ENCODE results near the gene TRIM72. TPM values are rescaled to one million over a fixed set of nuclear protein-coding genes. Genes with fewer than 3 reads are reported as not detected.
"Not testable (repeated sequence)": the region's sequence is repeated elsewhere in the genome, so short reads cannot be mapped to it uniquely, and the experiment has no call there.

TRIM72 gene
- total and polyA plus RNA-seq, 2 of the 4 experiments (the other 2 are of a cell fraction) = not detected

- H3K23ac ChIP-seq (ENCODE audit: low read depth, low read length); CTCF ChIA-PET; H3K4me1 ChIP-seq (ENCODE audit: control insufficient read depth, insufficient read depth, low read length); H3K4me2 ChIP-seq (ENCODE audit: low read depth, low read length); DNase-seq; H2AK5ac ChIP-seq (ENCODE audit: low read depth, low read length); H2BK20ac ChIP-seq (ENCODE audit: low read depth, low read length); H3K27ac ChIP-seq (ENCODE audit: insufficient read depth, low read length); H3K27me3 ChIP-seq (ENCODE audit: control insufficient read depth, insufficient read depth, low read length); H3K56ac ChIP-seq (ENCODE audit: extremely low read depth, insufficient read depth, low read length); H3K9me3 ChIP-seq (ENCODE audit: control insufficient read depth, insufficient read depth, low read length); H2BK15ac ChIP-seq (ENCODE audit: low read depth, low read length); H3K36me3 ChIP-seq (ENCODE audit: control insufficient read depth, insufficient read depth, low read length); H4K20me1 ChIP-seq (ENCODE audit: insufficient read depth, low read length); H2BK5ac ChIP-seq (ENCODE audit: low read depth, low read length, poor library complexity, severe bottlenecking); H3K9ac ChIP-seq (ENCODE audit: low read depth, low read length); H4K5ac ChIP-seq (ENCODE audit: low read depth, low read length); in situ Hi-C loops (cut with MboI; ENCODE audit: low sequenced_read_pairs); H3K4me3 ChIP-seq (ENCODE audit: insufficient read depth, low read depth, low read length); H3K14ac ChIP-seq (replicated peaks; ENCODE audit: low read depth, low read length); POLR2A ChIA-PET (ENCODE audit: unreplicated experiment); H2AK9ac ChIP-seq (replicated peaks; ENCODE audit: low read depth, low read length, poor library complexity); intact Hi-C loops (cut with micrococcal nuclease); H4K8ac ChIP-seq (ENCODE audit: low read depth in 2 of 2, low read length in 2 of 2); H3K79me1 ChIP-seq (ENCODE audit: low read depth in 1 of 2, low read length in 2 of 2); H3K9me1 ChIP-seq (ENCODE audit: insufficient read depth, low read length); H3K18ac ChIP-seq (ENCODE audit: low read depth, low read length); dilution Hi-C loops (cut with HindIII; ENCODE audit: low sequenced_read_pairs, unreplicated experiment); ATAC-seq (ENCODE audit: low read depth); H3K4ac ChIP-seq (ENCODE audit: low read depth, low read length); BruUV-seq (replicated peaks); H4K91ac ChIP-seq (ENCODE audit: insufficient read depth, low read depth, low read length); H2AFZ ChIP-seq (replicated peaks; ENCODE audit: low read length, poor library complexity); H2BK120ac ChIP-seq (ENCODE audit: low read depth, low read length): not testable (repeated sequence)
- no CpG with 5 or more reads among the region's 4 CpGs for WGBS, 2 experiments (ENCODE audit: extremely low coverage in 2 of 2, insufficient read length in 1 of 2)
Observed at GRCh38 chr16:31278853-31279252, 64.9 kb downstream of the TRIM72 start.

Small RNA genes lying within 50 kb of the gene (microRNA-seq; reads per million reads assigned to microRNA genes)
- not detected for gene AC009088.4 (ENCODE audit: insufficient read depth, insufficient read length)
- not detected for gene NDUFA3P6 (ENCODE audit: insufficient read depth, insufficient read length)

Small RNA genes lying within 50 kb of the gene (small RNA-seq; reads per million reads assigned to genes)
- 0 reads per million in 5 experiments for gene AC009088.4
- 0 reads per million in 5 experiments for gene NDUFA3P6

Other genes starting within 250 kb of the TRIM72 start
- gene HSD3B7, start 228.9 kb upstream of the TRIM72 start, total RNA-seq (2012; rRNA removed) = 9.4 and 11.3 TPM in 2 replicates
- 8.5 and 9.3 TPM in 2 replicates for gene HSD3B7, start 228.9 kb upstream of the TRIM72 start, polyA plus RNA-seq (2012; rRNA removed)
- gene STX1B, start 203.5 kb upstream of the TRIM72 start, total RNA-seq (2012; rRNA removed) = 3.9 TPM in 2 replicates
- gene STX1B, start 203.5 kb upstream of the TRIM72 start, polyA plus RNA-seq (2012; rRNA removed) = 11.4 and 14.9 TPM in 2 replicates
- 23.5 and 25.0 TPM in 2 replicates for gene STX4, start 180.6 kb upstream of the TRIM72 start, total RNA-seq (2012; rRNA removed)
- gene STX4, start 180.6 kb upstream of the TRIM72 start, polyA plus RNA-seq (2012; rRNA removed) = 66.4 and 67.9 TPM in 2 replicates
- 4.5 and 5.3 TPM in 2 replicates for gene ZNF668, start 139.9 kb upstream of the TRIM72 start, total RNA-seq (2012; rRNA removed)
- 11.6 and 15.4 TPM in 2 replicates for gene ZNF668, start 139.9 kb upstream of the TRIM72 start, polyA plus RNA-seq (2012; rRNA removed)
- gene ZNF646, start 139.7 kb upstream of the TRIM72 start, total RNA-seq (2012; rRNA removed) = 6.8 and 6.9 TPM in 2 replicates
- 4.9 and 5.5 TPM in 2 replicates for gene ZNF646, start 139.7 kb upstream of the TRIM72 start, polyA plus RNA-seq (2012; rRNA removed)
- 0.56 and 0.72 TPM in 2 replicates for gene PRSS53, start 125.2 kb upstream of the TRIM72 start, total RNA-seq (2012; rRNA removed)
- gene PRSS53, start 125.2 kb upstream of the TRIM72 start, polyA plus RNA-seq (2012; rRNA removed) = 5.4 and 5.9 TPM in 2 replicates
- gene VKORC1, start 119.3 kb upstream of the TRIM72 start, total RNA-seq (2012; rRNA removed) = 61.9 and 65.2 TPM in 2 replicates
- gene VKORC1, start 119.3 kb upstream of the TRIM72 start, polyA plus RNA-seq (2012; rRNA removed) = 317 and 362 TPM in 2 replicates
- 24.4 and 26.0 TPM in 2 replicates for gene BCKDK, start 105.7 kb upstream of the TRIM72 start, total RNA-seq (2012; rRNA removed)
- 79.3 and 89.7 TPM in 2 replicates for gene BCKDK, start 105.7 kb upstream of the TRIM72 start, polyA plus RNA-seq (2012; rRNA removed)
- gene KAT8, start 96.5 kb upstream of the TRIM72 start, total RNA-seq (2012; rRNA removed) = 18.9 and 19.4 TPM in 2 replicates
- 27.4 and 28.4 TPM in 2 replicates for gene KAT8, start 96.5 kb upstream of the TRIM72 start, polyA plus RNA-seq (2012; rRNA removed)
- not detected in 2 replicates for gene PRSS8, start 78.4 kb upstream of the TRIM72 start, total RNA-seq (2012; rRNA removed)
- gene PRSS8, start 78.4 kb upstream of the TRIM72 start, polyA plus RNA-seq (2012; rRNA removed) = 0.10 TPM in 1 of 2 replicates, not detected in the other
- under 0.01 and 0.18 TPM in 2 replicates for gene PRSS36, start 64.1 kb upstream of the TRIM72 start, total RNA-seq (2012; rRNA removed)
- gene PRSS36, start 64.1 kb upstream of the TRIM72 start, polyA plus RNA-seq (2012; rRNA removed) = 0.55 and 0.72 TPM in 2 replicates
- 42.8 and 51.9 TPM in 2 replicates for gene FUS, start 34.0 kb upstream of the TRIM72 start, total RNA-seq (2012; rRNA removed)
- gene FUS, start 34.0 kb upstream of the TRIM72 start, polyA plus RNA-seq (2012; rRNA removed) = 313 and 340 TPM in 2 replicates
- gene PYCARD, start 11.4 kb upstream of the TRIM72 start, total RNA-seq (2012; rRNA removed) = 10.2 and 13.1 TPM in 2 replicates
- 20.5 and 30.1 TPM in 2 replicates for gene PYCARD, start 11.4 kb upstream of the TRIM72 start, polyA plus RNA-seq (2012; rRNA removed)
- not detected in 2 replicates for gene PYDC1, start 3.0 kb downstream of the TRIM72 start, total RNA-seq (2012; rRNA removed)
- not detected in 2 replicates for gene PYDC1, start 3.0 kb downstream of the TRIM72 start, polyA plus RNA-seq (2012; rRNA removed)
- gene ITGAM, start 45.9 kb downstream of the TRIM72 start, total RNA-seq (2012; rRNA removed) = under 0.01 TPM in 1 of 2 replicates, not detected in the other
- not detected in 2 replicates for gene ITGAM, start 45.9 kb downstream of the TRIM72 start, polyA plus RNA-seq (2012; rRNA removed)
- 0.18 TPM in 1 of 2 replicates, not detected in the other for gene ITGAX, start 141.1 kb downstream of the TRIM72 start, total RNA-seq (2012; rRNA removed)
- gene ITGAX, start 141.1 kb downstream of the TRIM72 start, polyA plus RNA-seq (2012; rRNA removed) = 0.09 TPM in 2 replicates
- not detected in 2 replicates for gene ITGAD, start 179.2 kb downstream of the TRIM72 start, total RNA-seq (2012; rRNA removed)
- not detected in 2 replicates for gene ITGAD, start 179.2 kb downstream of the TRIM72 start, polyA plus RNA-seq (2012; rRNA removed)
- not detected in 2 replicates for gene COX6A2, start 214.2 kb downstream of the TRIM72 start, total RNA-seq (2012; rRNA removed)
- gene COX6A2, start 214.2 kb downstream of the TRIM72 start, polyA plus RNA-seq (2012; rRNA removed) = not detected in 2 replicates
- under 0.01 TPM in 2 replicates for gene ZNF843, start 228.7 kb downstream of the TRIM72 start, total RNA-seq (2012; rRNA removed)
- 0.13 and 0.27 TPM in 2 replicates for gene ZNF843, start 228.7 kb downstream of the TRIM72 start, polyA plus RNA-seq (2012; rRNA removed)
- 2.3 and 3.1 TPM in 2 replicates for gene ARMC5, start 245.4 kb downstream of the TRIM72 start, total RNA-seq (2012; rRNA removed)
- gene ARMC5, start 245.4 kb downstream of the TRIM72 start, polyA plus RNA-seq (2012; rRNA removed) = 7.5 and 10.2 TPM in 2 replicates